SK-N-SH treated with all-trans-retinoic acid at 6 μM for 48 hours (cell line): ENCODE data around the gene GRK5.
A peak's percentile ranks its signal among the peaks of the same experiment; 100 is the strongest.

Source experiments
- ATAC-seq: fragments of 200-7000 bp; cut with Tn5 transposase; 3 replicates; pipeline ENCODE4 v1.9.1; 2020; ENCODE audit warnings: mild to moderate bottlenecking, moderate library complexity
- ARNTL ChIP-seq: fragments of 450-650 bp; formaldehyde crosslinking; IDR thresholded peaks from 2 replicates; pipeline ENCODE4 v1.5.0; 2020; ENCODE audit warnings: low read depth, mild to moderate bottlenecking, moderate library complexity, borderline replicate concordance
- BACH2 ChIP-seq: fragments of 250-450 bp; sonication (Bioruptor Pico); IDR thresholded peaks from 2 replicates; pipeline ENCODE4 v1.9.0; 2021; ENCODE audit warnings: mild to moderate bottlenecking, borderline replicate concordance
- CSDC2 ChIP-seq: fragments of 250-450 bp; sonication (Bioruptor Pico); IDR thresholded peaks from 2 replicates; pipeline ENCODE4 v1.5.0; 2020; ENCODE audit warnings: mild to moderate bottlenecking, moderate library complexity
- ESRRG ChIP-seq: fragments of 250-450 bp; sonication (Bioruptor Pico); IDR thresholded peaks from 2 replicates; pipeline ENCODE4 v1.6.1; 2021; ENCODE audit warnings: mild to moderate bottlenecking
- GLIS3 ChIP-seq: fragments of 250-450 bp; sonication (Bioruptor Pico); IDR thresholded peaks from 2 replicates; pipeline ENCODE4 v1.5.0; 2020; ENCODE audit warnings: mild to moderate bottlenecking, moderate library complexity
- ISL1 ChIP-seq: fragments of 250-450 bp; sonication (Bioruptor Pico); IDR thresholded peaks from 2 replicates; pipeline ENCODE4 v2.1.2; 2022; ENCODE audit warnings: mild to moderate bottlenecking, moderate library complexity
- OSR1 ChIP-seq: fragments of 250-450 bp; sonication (Bioruptor Pico); IDR thresholded peaks from 2 replicates; pipeline ENCODE4 v1.8.0; 2022; ENCODE audit warnings: moderate library complexity, mild to moderate bottlenecking, inconsistent platforms
- PPARA ChIP-seq: fragments of 250-450 bp; sonication (Bioruptor Pico); IDR thresholded peaks from 2 replicates; pipeline ENCODE4 v1.5.0; 2020; ENCODE audit warnings: mild to moderate bottlenecking, borderline replicate concordance
- RARB ChIP-seq: fragments of 250-450 bp; sonication (Bioruptor Pico); IDR thresholded peaks from 2 replicates; pipeline ENCODE4 v1.8.0; 2021; ENCODE audit warnings: mild to moderate bottlenecking, moderate library complexity
- TCF4 ChIP-seq: fragments of 250-450 bp; sonication (Bioruptor Pico); IDR thresholded peaks from 2 replicates; pipeline ENCODE4 v1.8.0; 2021; ENCODE audit warnings: mild to moderate bottlenecking, moderate library complexity, borderline replicate concordance
- TOX ChIP-seq: fragments of 250-450 bp; sonication (Bioruptor Pico); IDR thresholded peaks from 2 replicates; pipeline ENCODE4 v1.8.0; 2021; ENCODE audit warnings: mild to moderate bottlenecking, moderate library complexity, borderline replicate concordance
- ZC3H10 ChIP-seq: fragments of 250-450 bp; sonication (Bioruptor Pico); IDR thresholded peaks from 2 replicates; pipeline ENCODE4 v1.5.1; 2021; ENCODE audit warnings: mild to moderate bottlenecking, moderate library complexity
- ZFP3 ChIP-seq: fragments of 250-450 bp; sonication (Bioruptor Pico); IDR thresholded peaks from 2 replicates; pipeline ENCODE4 v1.5.0; 2020; ENCODE audit warnings: mild to moderate bottlenecking, moderate library complexity
- ZFP30 ChIP-seq: fragments of 450-650 bp; formaldehyde crosslinking; IDR thresholded peaks from 2 replicates; pipeline ENCODE4 v1.5.0; 2022; ENCODE audit warnings: mild to moderate bottlenecking, moderate library complexity
- ZNF565 ChIP-seq: fragments of 450-650 bp; formaldehyde crosslinking; conservative IDR thresholded peaks from 2 replicates; pipeline ENCODE4 v1.5.0; 2020; ENCODE audit warnings: low read depth, mild to moderate bottlenecking, moderate library complexity
- ZNF70 ChIP-seq: fragments of 450-650 bp; formaldehyde crosslinking; IDR thresholded peaks from 2 replicates; pipeline ENCODE4 v1.5.0; 2020; ENCODE audit warnings: mild to moderate bottlenecking, moderate library complexity
- ZNF8 ChIP-seq: fragments of 450-650 bp; formaldehyde crosslinking; IDR thresholded peaks from 2 replicates; pipeline ENCODE4 v1.5.0; 2020; ENCODE audit warnings: mild to moderate bottlenecking, moderate library complexity
- TF ChIP-seq, protein P1 (sequence below): fragments of 250-450 bp; sonication (Bioruptor Pico); IDR thresholded peaks from 2 replicates; pipeline ENCODE4 v1.8.0; 2021; ENCODE audit warnings: low read depth, mild to moderate bottlenecking, moderate library complexity, borderline replicate concordance
- TF ChIP-seq, protein P2 (sequence below): fragments of 250-450 bp; sonication (Bioruptor Pico); IDR thresholded peaks from 2 replicates; pipeline ENCODE4 v1.8.0; 2020; ENCODE audit warnings: mild to moderate bottlenecking, moderate library complexity, borderline replicate concordance
- TF ChIP-seq, protein P3 (sequence below): fragments of 250-450 bp; sonication (Bioruptor Pico); IDR thresholded peaks from 2 replicates; pipeline ENCODE4 v1.5.0; 2020; ENCODE audit warnings: mild to moderate bottlenecking, moderate library complexity
- TF ChIP-seq, protein P4 (sequence below): fragments of 250-450 bp; sonication (Bioruptor Pico); IDR thresholded peaks from 2 replicates; pipeline ENCODE4 v1.5.1; 2021; ENCODE audit warnings: mild to moderate bottlenecking, moderate library complexity
- TF ChIP-seq, protein P5 (sequence below): fragments of 250-450 bp; sonication (Bioruptor Pico); IDR thresholded peaks from 2 replicates; pipeline ENCODE4 v1.5.1; 2020; ENCODE audit warnings: low read depth, mild to moderate bottlenecking, moderate library complexity

The GRK5 gene

DNA sequence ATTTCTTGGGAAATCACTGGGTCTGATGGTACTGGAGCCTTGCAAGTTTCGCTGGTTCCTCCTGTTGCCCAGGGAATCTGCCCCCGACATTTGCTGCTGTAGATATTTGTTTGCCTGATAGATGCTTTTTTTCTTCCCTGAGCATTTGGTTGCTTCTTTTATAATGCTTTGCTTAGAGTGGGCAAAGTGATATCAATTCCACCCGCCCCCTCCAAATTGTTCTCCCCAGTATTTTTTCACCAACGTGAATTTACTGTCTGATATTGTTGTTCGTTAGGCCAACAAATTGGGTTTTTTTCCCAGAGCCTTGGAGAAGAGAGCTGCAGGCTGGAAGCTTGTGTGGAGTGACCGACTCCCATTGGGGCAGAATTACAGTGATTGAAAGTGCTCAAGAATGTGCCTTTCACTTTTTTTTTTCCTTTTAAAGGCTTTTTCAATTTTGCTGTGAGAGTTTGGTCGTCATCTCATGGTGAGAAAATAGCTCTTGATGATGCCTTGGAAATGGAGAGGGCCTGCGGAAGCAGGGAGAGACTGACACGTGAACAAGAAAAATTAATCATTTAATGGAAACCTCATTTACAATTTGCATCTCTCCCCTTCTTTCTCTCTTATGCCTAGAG is 2.5 kb downstream of the GRK5 start:
- TF ChIP-seq, protein P1, sequence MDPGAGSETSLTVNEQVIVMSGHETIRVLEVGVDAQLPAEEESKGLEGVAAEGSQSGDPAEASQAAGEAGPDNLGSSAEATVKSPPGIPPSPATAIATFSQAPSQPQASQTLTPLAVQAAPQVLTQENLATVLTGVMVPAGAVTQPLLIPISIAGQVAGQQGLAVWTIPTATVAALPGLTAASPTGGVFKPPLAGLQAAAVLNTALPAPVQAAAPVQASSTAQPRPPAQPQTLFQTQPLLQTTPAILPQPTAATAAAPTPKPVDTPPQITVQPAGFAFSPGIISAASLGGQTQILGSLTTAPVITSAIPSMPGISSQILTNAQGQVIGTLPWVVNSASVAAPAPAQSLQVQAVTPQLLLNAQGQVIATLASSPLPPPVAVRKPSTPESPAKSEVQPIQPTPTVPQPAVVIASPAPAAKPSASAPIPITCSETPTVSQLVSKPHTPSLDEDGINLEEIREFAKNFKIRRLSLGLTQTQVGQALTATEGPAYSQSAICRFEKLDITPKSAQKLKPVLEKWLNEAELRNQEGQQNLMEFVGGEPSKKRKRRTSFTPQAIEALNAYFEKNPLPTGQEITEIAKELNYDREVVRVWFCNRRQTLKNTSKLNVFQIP (CRISPR knock-in tag), result no peak
- no peak for TF ChIP-seq ZFP3 (CRISPR knock-in tag)
- TF ChIP-seq ZC3H10 (CRISPR knock-in tag), result no peak
- TF ChIP-seq RARB (CRISPR knock-in tag), result no peak
- TF ChIP-seq BACH2 (CRISPR knock-in tag), result no peak
- TF ChIP-seq, protein P2, sequence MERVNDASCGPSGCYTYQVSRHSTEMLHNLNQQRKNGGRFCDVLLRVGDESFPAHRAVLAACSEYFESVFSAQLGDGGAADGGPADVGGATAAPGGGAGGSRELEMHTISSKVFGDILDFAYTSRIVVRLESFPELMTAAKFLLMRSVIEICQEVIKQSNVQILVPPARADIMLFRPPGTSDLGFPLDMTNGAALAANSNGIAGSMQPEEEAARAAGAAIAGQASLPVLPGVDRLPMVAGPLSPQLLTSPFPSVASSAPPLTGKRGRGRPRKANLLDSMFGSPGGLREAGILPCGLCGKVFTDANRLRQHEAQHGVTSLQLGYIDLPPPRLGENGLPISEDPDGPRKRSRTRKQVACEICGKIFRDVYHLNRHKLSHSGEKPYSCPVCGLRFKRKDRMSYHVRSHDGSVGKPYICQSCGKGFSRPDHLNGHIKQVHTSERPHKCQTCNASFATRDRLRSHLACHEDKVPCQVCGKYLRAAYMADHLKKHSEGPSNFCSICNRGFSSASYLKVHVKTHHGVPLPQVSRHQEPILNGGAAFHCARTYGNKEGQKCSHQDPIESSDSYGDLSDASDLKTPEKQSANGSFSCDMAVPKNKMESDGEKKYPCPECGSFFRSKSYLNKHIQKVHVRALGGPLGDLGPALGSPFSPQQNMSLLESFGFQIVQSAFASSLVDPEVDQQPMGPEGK (CRISPR knock-in tag), result no peak
- no peak for TF ChIP-seq OSR1 (CRISPR knock-in tag)
- no peak for TF ChIP-seq ZNF8
- TF ChIP-seq, protein P3, sequence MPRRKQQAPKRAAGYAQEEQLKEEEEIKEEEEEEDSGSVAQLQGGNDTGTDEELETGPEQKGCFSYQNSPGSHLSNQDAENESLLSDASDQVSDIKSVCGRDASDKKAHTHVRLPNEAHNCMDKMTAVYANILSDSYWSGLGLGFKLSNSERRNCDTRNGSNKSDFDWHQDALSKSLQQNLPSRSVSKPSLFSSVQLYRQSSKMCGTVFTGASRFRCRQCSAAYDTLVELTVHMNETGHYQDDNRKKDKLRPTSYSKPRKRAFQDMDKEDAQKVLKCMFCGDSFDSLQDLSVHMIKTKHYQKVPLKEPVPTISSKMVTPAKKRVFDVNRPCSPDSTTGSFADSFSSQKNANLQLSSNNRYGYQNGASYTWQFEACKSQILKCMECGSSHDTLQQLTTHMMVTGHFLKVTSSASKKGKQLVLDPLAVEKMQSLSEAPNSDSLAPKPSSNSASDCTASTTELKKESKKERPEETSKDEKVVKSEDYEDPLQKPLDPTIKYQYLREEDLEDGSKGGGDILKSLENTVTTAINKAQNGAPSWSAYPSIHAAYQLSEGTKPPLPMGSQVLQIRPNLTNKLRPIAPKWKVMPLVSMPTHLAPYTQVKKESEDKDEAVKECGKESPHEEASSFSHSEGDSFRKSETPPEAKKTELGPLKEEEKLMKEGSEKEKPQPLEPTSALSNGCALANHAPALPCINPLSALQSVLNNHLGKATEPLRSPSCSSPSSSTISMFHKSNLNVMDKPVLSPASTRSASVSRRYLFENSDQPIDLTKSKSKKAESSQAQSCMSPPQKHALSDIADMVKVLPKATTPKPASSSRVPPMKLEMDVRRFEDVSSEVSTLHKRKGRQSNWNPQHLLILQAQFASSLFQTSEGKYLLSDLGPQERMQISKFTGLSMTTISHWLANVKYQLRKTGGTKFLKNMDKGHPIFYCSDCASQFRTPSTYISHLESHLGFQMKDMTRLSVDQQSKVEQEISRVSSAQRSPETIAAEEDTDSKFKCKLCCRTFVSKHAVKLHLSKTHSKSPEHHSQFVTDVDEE (CRISPR knock-in tag), result no peak
- no peak for TF ChIP-seq GLIS3
- TF ChIP-seq TOX (CRISPR knock-in tag), result no peak
- no peak for ATAC-seq

DNA sequence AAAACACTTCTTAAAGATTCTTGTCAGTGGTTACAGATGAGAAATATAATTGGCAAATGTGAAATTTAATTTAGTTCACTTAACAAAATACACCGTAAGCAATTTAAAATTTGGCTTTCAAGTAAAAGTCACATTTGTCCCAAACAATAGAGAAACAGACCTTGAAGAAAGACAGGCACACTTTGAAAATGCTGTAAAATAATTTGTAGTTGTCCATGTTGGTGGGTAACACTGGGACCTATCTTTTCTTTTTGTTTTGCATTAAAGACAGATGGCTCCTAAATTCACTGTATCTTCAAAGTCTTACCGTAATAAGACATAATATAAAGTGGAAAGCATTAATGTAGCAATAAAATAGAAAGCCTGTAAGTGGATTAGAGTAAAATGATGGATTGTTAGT is 3.3 kb downstream of the GRK5 start:
- ATAC-seq, result no peak
- TF ChIP-seq ZNF70 (CRISPR knock-in tag) (no peak), GLIS3 (peak; percentile 46; the same call in 1 of the 2 replicates), OSR1 (CRISPR knock-in tag) (no peak), ISL1 (CRISPR knock-in tag) (peak; percentile 97), TOX (CRISPR knock-in tag) (no peak; the same call in 1 of the 2 replicates), RARB (CRISPR knock-in tag) (0 out of 2 replicates have a peak, but pooled peaks have one; percentile 12), TCF4 (CRISPR knock-in tag) (peak; percentile 99), ARNTL (CRISPR knock-in tag) (no peak), ZNF565 (CRISPR knock-in tag) (no peak), ZFP30 (CRISPR knock-in tag) (peak; percentile 27; the same call in 1 of the 2 replicates), PPARA (CRISPR knock-in tag) (peak; percentile 66; the same call in 1 of the 2 replicates), ZNF8 (peak; percentile 67; the same call in 1 of the 2 replicates), CSDC2 (CRISPR knock-in tag) (no peak), ZC3H10 (CRISPR knock-in tag) (peak; percentile 74; the same call in 1 of the 2 replicates), ESRRG (no peak), ZFP3 (CRISPR knock-in tag) (no peak)
- TF ChIP-seq, protein P4, sequence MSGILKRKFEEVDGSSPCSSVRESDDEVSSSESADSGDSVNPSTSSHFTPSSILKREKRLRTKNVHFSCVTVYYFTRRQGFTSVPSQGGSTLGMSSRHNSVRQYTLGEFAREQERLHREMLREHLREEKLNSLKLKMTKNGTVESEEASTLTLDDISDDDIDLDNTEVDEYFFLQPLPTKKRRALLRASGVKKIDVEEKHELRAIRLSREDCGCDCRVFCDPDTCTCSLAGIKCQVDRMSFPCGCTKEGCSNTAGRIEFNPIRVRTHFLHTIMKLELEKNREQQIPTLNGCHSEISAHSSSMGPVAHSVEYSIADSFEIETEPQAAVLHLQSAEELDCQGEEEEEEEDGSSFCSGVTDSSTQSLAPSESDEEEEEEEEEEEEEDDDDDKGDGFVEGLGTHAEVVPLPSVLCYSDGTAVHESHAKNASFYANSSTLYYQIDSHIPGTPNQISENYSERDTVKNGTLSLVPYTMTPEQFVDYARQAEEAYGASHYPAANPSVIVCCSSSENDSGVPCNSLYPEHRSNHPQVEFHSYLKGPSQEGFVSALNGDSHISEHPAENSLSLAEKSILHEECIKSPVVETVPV (CRISPR knock-in tag), result peak; percentile 88
- TF ChIP-seq, protein P2 (CRISPR knock-in tag), result no peak
- TF ChIP-seq, protein P1 (CRISPR knock-in tag), result peak; percentile 59; the same call in 1 of the 2 replicates
- TF ChIP-seq, protein P3 (CRISPR knock-in tag), result peak; percentile 88; the same call in 1 of the 2 replicates
- TF ChIP-seq, protein P5, sequence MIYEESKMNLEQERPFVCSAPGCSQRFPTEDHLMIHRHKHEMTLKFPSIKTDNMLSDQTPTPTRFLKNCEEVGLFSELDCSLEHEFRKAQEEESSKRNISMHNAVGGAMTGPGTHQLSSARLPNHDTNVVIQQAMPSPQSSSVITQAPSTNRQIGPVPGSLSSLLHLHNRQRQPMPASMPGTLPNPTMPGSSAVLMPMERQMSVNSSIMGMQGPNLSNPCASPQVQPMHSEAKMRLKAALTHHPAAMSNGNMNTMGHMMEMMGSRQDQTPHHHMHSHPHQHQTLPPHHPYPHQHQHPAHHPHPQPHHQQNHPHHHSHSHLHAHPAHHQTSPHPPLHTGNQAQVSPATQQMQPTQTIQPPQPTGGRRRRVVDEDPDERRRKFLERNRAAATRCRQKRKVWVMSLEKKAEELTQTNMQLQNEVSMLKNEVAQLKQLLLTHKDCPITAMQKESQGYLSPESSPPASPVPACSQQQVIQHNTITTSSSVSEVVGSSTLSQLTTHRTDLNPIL, result peak; percentile 19; the same call in 1 of the 2 replicates
